Liver (tissue), 3 donors: ENCODE data around the gene CLEC3B.

ENCODE experiments used
- GABPA ChIP-seq, 2 donors: IDR thresholded peaks in 1 of 2; conservative IDR thresholded peaks in 1 of 2; 2 replicates each; pipeline ENCODE4 v1.6.1; 2016; ENCODE audit warnings: antibody characterized with exemption in 2 of 2, mild to moderate bottlenecking in 1 of 2, moderate library complexity in 1 of 2
- HNF4A ChIP-seq, 2 donors: conservative IDR thresholded peaks; 2 replicates each; pipeline ENCODE4 v1.6.1; 2016; ENCODE audit warnings: antibody characterized with exemption in 2 of 2, mild to moderate bottlenecking in 2 of 2
- JUND ChIP-seq, 2 donors: IDR thresholded peaks; 2 replicates each; pipeline ENCODE4 v1.6.1; 2016; ENCODE audit warnings: antibody characterized with exemption in 2 of 2
- RAD21 ChIP-seq, 2 donors: IDR thresholded peaks; 2 replicates each; pipeline ENCODE4 v1.6.1; 2016; ENCODE audit warnings: antibody characterized with exemption in 2 of 2, mild to moderate bottlenecking in 2 of 2
- SP1 ChIP-seq: IDR thresholded peaks from 2 replicates; pipeline ENCODE4 v1.6.1; 2018; ENCODE audit warnings: antibody characterized with exemption, mild to moderate bottlenecking
- TAF1 ChIP-seq: conservative IDR thresholded peaks from 2 replicates; pipeline ENCODE4 v1.6.1; 2016; ENCODE audit warnings: antibody characterized with exemption, mild to moderate bottlenecking
- TF ChIP-seq, protein P1 (sequence below): fragments of 150-350 bp; IDR thresholded peaks from 2 replicates; pipeline ENCODE4 v1.5.1; 2017; ENCODE audit warnings: improper control_type of control experiment, low read depth, low read length; ENCODE audit not compliant: missing input control
- TF ChIP-seq, protein P2 (sequence below): IDR thresholded peaks from 2 replicates; pipeline ENCODE4 v1.6.1; 2016; ENCODE audit warnings: antibody characterized with exemption
- TF ChIP-seq, protein P3 (sequence below): IDR thresholded peaks from 2 replicates; pipeline ENCODE4 v1.6.1; 2016; ENCODE audit warnings: antibody characterized with exemption
- donor health status: healthy.
- donor health status: healthy.

DNA sequence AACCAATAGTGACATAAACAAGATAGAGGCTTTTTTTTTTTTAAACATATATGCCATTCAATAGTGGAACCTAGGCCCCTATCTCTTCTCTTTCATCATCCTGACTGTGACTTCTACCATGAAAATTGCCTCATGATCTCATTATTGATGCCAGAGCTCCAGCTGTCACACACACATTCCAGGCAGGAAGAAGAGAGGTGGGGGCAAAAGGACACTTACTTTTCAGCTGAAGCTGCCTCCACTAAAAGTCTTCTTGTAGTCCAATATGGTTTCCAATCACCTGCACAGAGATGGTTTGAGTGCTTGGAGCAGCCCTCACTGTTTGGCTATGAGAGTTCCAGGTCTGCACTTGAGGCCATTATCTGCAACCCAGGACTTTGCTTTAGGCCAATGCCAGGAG, 45.0 kb downstream of the CLEC3B start:
- TF ChIP-seq, protein P1, sequence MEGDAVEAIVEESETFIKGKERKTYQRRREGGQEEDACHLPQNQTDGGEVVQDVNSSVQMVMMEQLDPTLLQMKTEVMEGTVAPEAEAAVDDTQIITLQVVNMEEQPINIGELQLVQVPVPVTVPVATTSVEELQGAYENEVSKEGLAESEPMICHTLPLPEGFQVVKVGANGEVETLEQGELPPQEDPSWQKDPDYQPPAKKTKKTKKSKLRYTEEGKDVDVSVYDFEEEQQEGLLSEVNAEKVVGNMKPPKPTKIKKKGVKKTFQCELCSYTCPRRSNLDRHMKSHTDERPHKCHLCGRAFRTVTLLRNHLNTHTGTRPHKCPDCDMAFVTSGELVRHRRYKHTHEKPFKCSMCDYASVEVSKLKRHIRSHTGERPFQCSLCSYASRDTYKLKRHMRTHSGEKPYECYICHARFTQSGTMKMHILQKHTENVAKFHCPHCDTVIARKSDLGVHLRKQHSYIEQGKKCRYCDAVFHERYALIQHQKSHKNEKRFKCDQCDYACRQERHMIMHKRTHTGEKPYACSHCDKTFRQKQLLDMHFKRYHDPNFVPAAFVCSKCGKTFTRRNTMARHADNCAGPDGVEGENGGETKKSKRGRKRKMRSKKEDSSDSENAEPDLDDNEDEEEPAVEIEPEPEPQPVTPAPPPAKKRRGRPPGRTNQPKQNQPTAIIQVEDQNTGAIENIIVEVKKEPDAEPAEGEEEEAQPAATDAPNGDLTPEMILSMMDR: no peak
- TF ChIP-seq RAD21 (IDR thresholded peaks at IDR 0.05): no peak
- TF ChIP-seq HNF4A (conservative IDR thresholded peaks at IDR 0.05): no peak
- TF ChIP-seq, protein P2, sequence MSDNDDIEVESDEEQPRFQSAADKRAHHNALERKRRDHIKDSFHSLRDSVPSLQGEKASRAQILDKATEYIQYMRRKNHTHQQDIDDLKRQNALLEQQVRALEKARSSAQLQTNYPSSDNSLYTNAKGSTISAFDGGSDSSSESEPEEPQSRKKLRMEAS: no peak
- TF ChIP-seq SP1: no peak
- TF ChIP-seq GABPA (IDR thresholded peaks at IDR 0.05 in 1 of 2, conservative IDR thresholded peaks at IDR 0.05 in 1 of 2): no peak
- no peak for TF ChIP-seq JUND (IDR thresholded peaks at IDR 0.05)
- TF ChIP-seq, protein P3, sequence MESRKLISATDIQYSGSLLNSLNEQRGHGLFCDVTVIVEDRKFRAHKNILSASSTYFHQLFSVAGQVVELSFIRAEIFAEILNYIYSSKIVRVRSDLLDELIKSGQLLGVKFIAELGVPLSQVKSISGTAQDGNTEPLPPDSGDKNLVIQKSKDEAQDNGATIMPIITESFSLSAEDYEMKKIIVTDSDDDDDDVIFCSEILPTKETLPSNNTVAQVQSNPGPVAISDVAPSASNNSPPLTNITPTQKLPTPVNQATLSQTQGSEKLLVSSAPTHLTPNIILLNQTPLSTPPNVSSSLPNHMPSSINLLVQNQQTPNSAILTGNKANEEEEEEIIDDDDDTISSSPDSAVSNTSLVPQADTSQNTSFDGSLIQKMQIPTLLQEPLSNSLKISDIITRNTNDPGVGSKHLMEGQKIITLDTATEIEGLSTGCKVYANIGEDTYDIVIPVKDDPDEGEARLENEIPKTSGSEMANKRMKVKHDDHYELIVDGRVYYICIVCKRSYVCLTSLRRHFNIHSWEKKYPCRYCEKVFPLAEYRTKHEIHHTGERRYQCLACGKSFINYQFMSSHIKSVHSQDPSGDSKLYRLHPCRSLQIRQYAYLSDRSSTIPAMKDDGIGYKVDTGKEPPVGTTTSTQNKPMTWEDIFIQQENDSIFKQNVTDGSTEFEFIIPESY: no peak
- TF ChIP-seq TAF1: no peak
